Adipocyte (in vitro differentiated cells): ENCODE measurements around the gene FLVCR1.
"Not testable (repeated sequence)": the region's sequence is repeated elsewhere in the genome, so short reads cannot be mapped to it uniquely, and the experiment has no call there.

ENCODE experiments used
- DNase-seq: peaks from one replicate; pipeline ENCODE4 v3.0.0-alpha.2; 2015; ENCODE audit warnings: low read depth
- H3K27me3 ChIP-seq: replicated peaks from 2 replicates; pipeline ENCODE4 v1.7.0; 2013; ENCODE audit warnings: mild to moderate bottlenecking, low read length, moderate library complexity; ENCODE audit not compliant: control insufficient read depth, insufficient read depth
- H3K36me3 ChIP-seq: 2 replicates; pipeline ENCODE4 v1.7.0; 2013; ENCODE audit warnings: low read length, mild to moderate bottlenecking, moderate library complexity; ENCODE audit not compliant: control insufficient read depth, insufficient read depth, severe bottlenecking
- H3K4me1 ChIP-seq: 2 replicates; pipeline ENCODE4 v1.7.0; 2013; ENCODE audit warnings: mild to moderate bottlenecking, low read length, moderate library complexity; ENCODE audit not compliant: control insufficient read depth, insufficient read depth
- H3K4me3 ChIP-seq: 2 replicates; pipeline ENCODE4 v1.7.0; 2013; ENCODE audit warnings: mild to moderate bottlenecking, low read length, moderate library complexity
- H3K9ac ChIP-seq: 2 replicates; pipeline ENCODE4 v1.7.0; 2013; ENCODE audit warnings: mild to moderate bottlenecking, low read length, moderate library complexity
- H3K9me3 ChIP-seq: 2 replicates; pipeline ENCODE4 v1.7.0; 2013; ENCODE audit warnings: mild to moderate bottlenecking, low read length, moderate library complexity; ENCODE audit not compliant: control insufficient read depth

FLVCR1 gene

DNA sequence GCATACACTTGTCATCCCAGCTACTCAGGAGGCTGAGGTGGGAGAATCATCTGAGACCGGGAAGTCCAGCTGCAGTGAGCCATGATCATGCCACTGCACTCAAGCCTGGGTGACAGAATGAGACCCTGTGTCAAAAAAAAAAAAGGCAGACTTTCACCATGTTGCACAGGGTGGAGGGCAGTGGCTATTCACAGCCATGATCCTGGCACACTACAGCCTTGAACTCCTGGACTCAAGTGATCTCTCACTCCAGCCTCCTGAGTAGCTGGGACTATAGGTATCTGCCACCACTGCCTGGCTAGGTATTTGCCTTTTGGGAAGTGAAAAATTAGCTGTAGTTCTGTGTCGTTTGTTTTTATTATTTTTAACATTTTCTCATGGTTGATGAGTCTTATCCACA is 29.7 kb upstream of the FLVCR1 start:
- peaks cover 3% of the 10 kb centered on the region for H3K27me3 ChIP-seq
- no peaks in the 10 kb centered on the region for H3K36me3 ChIP-seq
- no peaks in the 10 kb centered on the region for H3K4me1 ChIP-seq
- H3K9ac ChIP-seq, result no peak overlapping the region
- H3K4me3 ChIP-seq, result no peak overlapping the region
- peaks cover 19% of the 10 kb centered on the region for H3K9me3 ChIP-seq
- no peak for DNase-seq

- not testable (repeated sequence) for H3K9me3 ChIP-seq, H3K36me3 ChIP-seq, H3K9ac ChIP-seq, H3K4me1 ChIP-seq, H3K4me3 ChIP-seq, DNase-seq, H3K27me3 ChIP-seq
Observed at GRCh38 chr1:212833211-212834207, 24.6 kb upstream of the FLVCR1 start.

- H3K36me3 ChIP-seq, result no peaks in the 10 kb centered on the region
- no peak overlapping the region for H3K4me3 ChIP-seq
- DNase-seq, result no peak
- H3K9ac ChIP-seq, result no peak overlapping the region
- H3K9me3 ChIP-seq, result no peaks in the 10 kb centered on the region
- no peaks in the 10 kb centered on the region for H3K4me1 ChIP-seq
- no peaks in the 10 kb centered on the region for H3K27me3 ChIP-seq
Observed at GRCh38 chr1:212838145-212838544, 19.9 kb upstream of the FLVCR1 start.

DNA sequence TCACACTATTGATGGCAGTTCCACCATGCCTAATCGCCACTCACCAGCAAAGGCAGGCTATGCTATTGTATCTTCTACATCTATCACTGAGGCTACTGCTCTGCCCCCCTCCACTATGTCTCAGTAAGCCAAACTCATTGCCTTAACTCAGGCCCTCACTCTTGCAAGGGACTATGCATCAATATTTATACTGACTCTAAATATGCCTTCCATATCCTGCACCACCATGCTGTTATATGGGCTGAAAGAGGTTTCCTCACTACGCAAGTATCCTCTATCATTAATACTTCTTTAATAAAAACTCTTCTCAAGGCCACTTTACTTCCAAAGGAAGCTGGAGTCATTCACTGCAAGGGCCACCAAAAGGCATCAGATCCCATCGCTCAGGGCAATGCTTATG is 13.6 kb upstream of the FLVCR1 start:
- H3K9me3 ChIP-seq, H3K9ac ChIP-seq, H3K4me1 ChIP-seq, DNase-seq, H3K4me3 ChIP-seq, H3K36me3 ChIP-seq, H3K27me3 ChIP-seq: not testable (repeated sequence)

DNA sequence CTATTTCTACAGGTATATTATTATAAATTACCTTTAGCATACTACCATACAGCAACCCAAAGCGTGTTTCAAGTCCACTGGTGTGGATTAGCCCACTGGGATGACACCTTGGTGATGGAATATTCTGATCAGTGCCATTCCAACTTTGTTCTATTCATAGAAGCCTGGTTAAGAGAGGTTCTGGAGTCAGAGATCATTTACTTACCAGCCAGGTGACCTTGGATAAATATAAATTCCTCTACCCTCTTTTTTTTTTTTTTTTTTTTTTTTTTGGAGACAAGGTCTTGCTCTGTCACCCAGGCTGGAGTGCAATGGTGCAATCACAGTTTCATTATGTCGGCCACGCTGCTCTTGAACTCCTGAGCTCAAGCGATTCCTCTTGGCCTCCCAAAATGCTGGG is 10.5 kb upstream of the FLVCR1 start, which contains the start of gene SPATA45:
Gene SPATA45, minus strand, starts transcription at position 101 of the 400 bp plus-strand sequence. CDS start 11,500 bp downstream, outside the sequence.
- Histone ChIP-seq H3K27me3 (no peaks in the 10 kb centered on the region), H3K9ac (no peak within 1 kb of the TSS), H3K9me3 (no peaks in the 10 kb centered on the region), H3K4me3 (no peak within 1 kb of the TSS), H3K4me1 (no peaks in the 10 kb centered on the region), H3K36me3 (no peaks in the 10 kb centered on the region)
- DNase-seq, result no peak

DNA sequence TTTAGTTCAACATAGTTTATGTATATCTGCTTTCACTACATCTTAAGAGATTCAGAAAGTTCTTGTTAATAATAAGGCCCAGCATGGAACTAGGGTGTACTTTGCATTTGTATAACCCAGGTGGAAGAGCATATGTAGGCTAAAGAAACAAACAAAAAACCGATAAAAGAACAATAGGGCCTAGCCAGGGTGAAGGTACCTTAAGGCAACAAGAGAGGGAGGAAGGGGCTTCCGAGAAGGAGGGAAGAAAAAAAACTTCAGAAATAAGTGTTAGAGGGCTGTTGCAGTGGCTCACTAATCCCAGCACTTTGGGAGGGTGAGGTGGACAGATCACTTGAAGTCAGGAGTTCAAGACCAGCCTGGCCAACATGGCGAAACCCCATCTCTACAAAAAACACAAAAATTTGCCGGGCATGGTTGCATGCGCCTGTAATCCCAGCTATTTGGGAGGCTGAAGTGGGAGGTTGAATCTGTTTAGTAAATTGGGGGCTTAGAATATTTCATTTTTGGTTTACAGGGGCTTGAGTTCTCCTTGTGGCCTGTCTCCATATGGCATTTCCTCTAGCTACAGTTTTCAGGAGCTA is 5.9 kb upstream of the FLVCR1 start:
- no peaks in the 10 kb centered on the region for H3K36me3 ChIP-seq
- no peaks in the 10 kb centered on the region for H3K27me3 ChIP-seq
- H3K4me1 ChIP-seq, result peaks cover 7% of the 10 kb centered on the region
- H3K9ac ChIP-seq, result no peak overlapping the region
- DNase-seq, result no peak
- no peak overlapping the region for H3K4me3 ChIP-seq
- no peaks in the 10 kb centered on the region for H3K9me3 ChIP-seq

- Histone ChIP-seq H3K4me1 (peaks cover 9% of the 10 kb centered on the region), H3K9ac (no peak overlapping the region), H3K36me3 (no peaks in the 10 kb centered on the region), H3K9me3 (no peaks in the 10 kb centered on the region), H3K4me3 (no peak overlapping the region), H3K27me3 (no peaks in the 10 kb centered on the region)
- DNase-seq, result no peak
Observed at GRCh38 chr1:212853658-212854057, 4.4 kb upstream of the FLVCR1 start.

DNA sequence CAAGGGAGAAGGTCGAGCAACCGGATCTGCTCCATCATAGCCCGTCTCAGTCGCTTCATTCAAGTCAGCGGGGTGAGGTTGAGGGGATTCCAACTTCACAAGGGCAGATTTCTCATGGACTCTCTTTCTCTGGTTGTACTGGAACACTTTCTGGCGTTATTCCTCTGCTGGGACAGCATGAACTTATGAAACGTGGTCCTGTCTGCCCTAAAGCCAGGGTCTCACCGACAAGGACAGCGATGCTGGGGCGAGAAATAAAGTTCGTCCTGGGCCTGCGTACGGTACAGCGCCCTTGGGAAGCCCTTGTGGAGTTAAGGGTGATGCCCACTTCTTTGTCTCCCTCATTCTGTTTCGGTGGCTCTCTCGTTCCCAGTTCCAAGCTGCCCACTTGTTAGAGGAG is 1.3 kb upstream of the FLVCR1 start:
- no peak for DNase-seq
- Histone ChIP-seq H3K4me3 (peak overlapping the region; percentile 96), H3K27me3 (no peaks in the 10 kb centered on the region), H3K4me1 (peaks cover 21% of the 10 kb centered on the region), H3K9ac (peak overlapping the region; percentile 88), H3K9me3 (no peaks in the 10 kb centered on the region), H3K36me3 (no peaks in the 10 kb centered on the region)

GRCh38 chr1:212858461-212859265 is 588 bp downstream of the FLVCR1 start:
- peak overlapping the region; percentile 88 for H3K9ac ChIP-seq
- H3K27me3 ChIP-seq, result no peaks in the 10 kb centered on the region
- no peaks in the 10 kb centered on the region for H3K9me3 ChIP-seq
- H3K4me1 ChIP-seq, result peaks cover 21% of the 10 kb centered on the region
- no peaks in the 10 kb centered on the region for H3K36me3 ChIP-seq
- H3K4me3 ChIP-seq, result peak overlapping the region; percentile 96
- peak; percentile 60 for DNase-seq

DNA sequence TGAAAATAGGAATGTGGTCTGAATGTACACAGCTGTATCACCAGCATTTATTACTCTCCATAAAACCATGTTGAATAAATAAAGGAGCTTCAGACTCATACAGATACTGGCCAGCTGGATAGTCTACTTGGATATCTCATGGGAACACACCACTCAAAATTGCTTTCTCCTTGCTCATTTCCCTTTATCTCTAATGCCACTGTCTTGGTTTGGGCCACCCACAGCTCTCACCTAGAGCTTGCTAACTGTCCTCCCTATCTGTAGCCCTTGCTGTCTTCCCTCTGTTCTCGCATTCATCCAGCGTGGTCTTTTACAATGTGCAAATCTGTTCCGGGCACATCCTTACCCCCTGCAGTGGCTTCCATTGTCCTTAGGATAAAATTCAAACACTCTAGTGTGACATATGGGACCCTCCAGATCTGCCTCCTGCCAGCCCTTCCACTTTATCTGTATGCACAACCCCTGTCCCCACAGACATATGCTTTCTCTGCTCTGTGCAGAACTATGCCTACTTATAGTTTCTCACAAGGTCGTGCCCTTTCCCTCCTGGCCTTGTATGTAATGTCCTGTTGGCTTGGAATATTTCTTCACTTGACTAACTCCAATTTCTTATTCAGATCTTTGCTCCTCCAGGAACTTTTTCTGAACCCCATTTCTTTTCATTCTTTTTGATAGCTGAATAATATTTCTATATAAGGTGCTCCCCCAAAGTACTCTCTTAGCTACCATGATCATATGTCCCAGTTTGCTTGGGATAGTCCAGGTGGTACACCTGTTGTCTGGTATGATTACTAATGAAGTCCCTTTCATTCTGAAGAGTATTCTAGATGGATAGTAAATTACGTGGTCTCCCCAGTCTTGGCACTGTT is 2.9 kb downstream of the FLVCR1 start:
- Histone ChIP-seq H3K9me3 (no peaks in the 10 kb centered on the region), H3K9ac (no peak overlapping the region), H3K36me3 (peaks cover 5% of the 10 kb centered on the region), H3K4me3 (peak overlapping the region; percentile 96), H3K27me3 (no peaks in the 10 kb centered on the region), H3K4me1 (peaks cover 21% of the 10 kb centered on the region)
- no peak for DNase-seq
